OCI-M2 (cell line): Measurements from ENCODE around the gene PANX2.

Source experiments
- DNase-seq: peaks from one replicate; lab custom pipeline; 2025; ENCODE audit not compliant: unreplicated experiment; lab: John Stamatoyannopoulos, UW

Gene PANX2

GRCh38 chr22:50169774-50170341 lies 673 bp upstream of the PANX2 start:
- no peak for DNase-seq

GRCh38 chr22:50171319-50171964 lies 911 bp downstream of the PANX2 start:
- no peak for DNase-seq

- DNase-seq, result no peak
These were observed 1.5 kb downstream of the PANX2 start for GRCh38 chr22:50171965-50172421.

GRCh38 chr22:50173311-50173982 lies 2.9 kb downstream of the PANX2 start:
- DNase-seq, result no peak

GRCh38 chr22:50173983-50174355 lies 3.4 kb downstream of the PANX2 start:
- no peak for DNase-seq

- DNase-seq, result no peak
These were observed 4.1 kb downstream of the PANX2 start for GRCh38 chr22:50174382-50175190.

GRCh38 chr22:50175191-50175461 lies 4.6 kb downstream of the PANX2 start:
- DNase-seq, result no peak

GRCh38 chr22:50175921-50176849 lies 5.7 kb downstream of the PANX2 start:
- no peak for DNase-seq

GRCh38 chr22:50176850-50177536 lies 6.5 kb downstream of the PANX2 start:
- no peak for DNase-seq

GRCh38 chr22:50177537-50178470 lies 7.3 kb downstream of the PANX2 start:
- DNase-seq, result no peak

- no peak for DNase-seq
These were observed 7.9 kb downstream of the PANX2 start for GRCh38 chr22:50178471-50178864.

GRCh38 chr22:50178871-50179869 lies 8.6 kb downstream of the PANX2 start:
- DNase-seq, result no peak

- DNase-seq, result no peak
These were observed 9.6 kb downstream of the PANX2 start for GRCh38 chr22:50179937-50180726.

GRCh38 chr22:50180727-50181521 lies 10.4 kb downstream of the PANX2 start:
- no peak for DNase-seq

- DNase-seq, result no peak
These were observed 11.9 kb downstream of the PANX2 start for GRCh38 chr22:50182176-50183081.
